Right renal cortex interstitium (tissue), 3 donors: ENCODE data around the gene TPGS1. TPM values are rescaled to one million over a fixed set of nuclear protein-coding genes. Genes with fewer than 3 reads are reported as not detected.
A peak's percentile ranks its signal among the peaks of the same experiment; 100 is the strongest.
"Not testable (repeated sequence)": the region's sequence is repeated elsewhere in the genome, so short reads cannot be mapped to it uniquely, and the experiment has no call there.

ENCODE experiments used
- DNase-seq, 3 donors: peaks; one replicate each; pipeline ENCODE4 v3.0.0-alpha.2; 2013; ENCODE audit warnings: low read depth in 3 of 3, low spot score in 2 of 3
- polyA plus RNA-seq, 3 donors: library from polyadenylated mRNA; unstranded; fragments of 120-200 nt; gene quantifications; one replicate each; pipeline ENCODE4 v1.2.1, GENCODE V29; 2013; ENCODE audit not compliant: insufficient read length in 3 of 3

The TPGS1 gene
- polyA plus RNA-seq, 3 donors, result 4.3 to 6.7 (median 5.8) TPM

DNA sequence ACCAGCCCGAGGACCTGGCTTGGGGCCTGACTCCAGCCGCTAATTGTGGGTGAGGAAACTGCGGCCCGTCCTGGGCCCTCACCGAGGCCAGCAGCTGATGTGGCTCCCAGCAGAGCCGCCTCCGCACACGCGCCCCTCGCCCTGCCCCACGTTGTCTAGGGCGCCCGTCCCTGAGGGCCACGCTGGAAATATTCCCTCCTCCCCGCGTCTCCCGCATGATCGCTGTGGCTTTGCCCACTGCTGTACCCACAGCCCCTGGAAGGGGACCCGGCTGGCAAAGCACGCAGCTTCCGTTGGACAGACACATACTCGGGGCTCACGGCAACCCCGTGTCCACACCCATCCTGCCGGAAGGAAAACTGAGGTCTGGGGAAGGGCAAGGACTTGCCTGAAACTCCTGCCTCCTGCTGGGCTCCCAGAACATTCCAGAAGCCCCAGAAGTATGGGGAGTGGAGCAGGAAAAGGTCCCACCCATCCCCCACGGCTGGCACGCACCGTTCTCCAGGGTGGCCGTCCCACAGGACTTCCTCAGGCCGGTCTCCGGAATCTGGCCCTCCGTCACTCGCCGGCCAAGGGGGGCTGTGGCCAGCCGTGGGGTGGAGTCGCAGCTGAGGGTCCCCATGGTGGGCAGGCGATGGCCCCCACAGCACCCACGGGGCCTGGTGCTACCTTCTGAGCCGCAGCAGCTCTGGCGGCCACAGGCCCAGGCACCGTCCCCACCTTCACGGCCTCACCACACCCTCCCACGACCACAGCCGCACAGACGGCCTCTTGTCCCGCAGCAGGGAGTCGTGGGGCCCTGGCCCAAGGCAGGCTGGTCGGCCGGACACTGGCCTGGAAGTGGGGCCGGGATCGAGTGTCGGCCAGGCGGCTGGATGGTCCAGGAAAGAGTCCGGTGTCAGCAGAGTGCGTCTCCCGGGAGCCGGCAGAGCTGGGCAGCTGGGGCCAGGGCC is 32.9 kb upstream of the TPGS1 start:
- DNase-seq, result no peak

DNA sequence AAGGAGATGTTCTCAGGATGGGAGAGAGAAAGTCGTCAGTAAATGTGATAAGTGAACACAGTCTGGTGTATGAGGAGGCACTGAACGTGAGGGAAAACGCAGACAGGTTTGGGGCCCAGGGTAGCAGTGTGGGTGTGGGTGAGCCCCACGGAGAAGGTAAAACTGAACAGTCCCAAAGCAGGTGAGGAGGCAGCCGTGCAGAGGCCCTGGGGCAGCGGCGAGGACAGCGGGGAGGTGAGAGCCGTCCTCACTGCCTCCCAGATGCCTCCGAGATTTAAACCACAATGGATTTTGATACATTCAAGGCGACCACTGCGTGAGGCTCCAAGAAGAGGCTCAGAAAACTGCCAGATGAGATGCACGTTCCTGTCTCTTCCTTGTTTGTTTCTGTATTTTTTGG is 31.9 kb upstream of the TPGS1 start:
- DNase-seq, result no peak

DNA sequence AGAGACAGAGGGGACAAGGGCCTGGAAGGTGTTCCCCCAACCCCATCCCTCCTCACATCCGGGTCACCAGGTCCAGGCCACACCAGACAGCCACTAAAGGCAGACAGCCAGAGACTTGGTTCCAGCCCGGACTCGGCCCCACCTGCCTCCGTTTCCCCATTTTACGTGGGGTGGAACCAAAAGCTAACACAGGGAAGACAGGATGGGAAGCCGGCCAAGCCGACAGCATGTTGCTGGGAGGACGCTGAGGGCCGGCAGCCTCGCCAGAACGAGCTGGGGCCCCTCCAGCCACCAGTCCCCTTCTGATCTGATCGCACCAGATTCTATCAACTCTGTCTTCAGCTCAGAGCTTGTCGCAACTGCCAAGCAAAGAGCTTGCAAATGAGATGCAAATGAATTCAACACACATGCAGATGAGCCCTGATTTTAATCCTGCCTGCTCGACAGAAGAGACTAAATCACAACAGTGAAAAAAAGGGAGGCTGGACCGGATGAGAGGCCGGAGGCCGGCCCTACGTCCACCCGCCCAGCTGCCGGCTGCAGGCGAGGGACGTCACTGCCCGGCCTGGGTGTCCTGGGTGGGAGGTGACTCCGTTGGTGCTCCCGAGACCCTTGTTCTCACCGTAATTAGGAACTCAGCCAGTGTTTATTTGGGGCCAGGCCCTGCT is 28.9 kb upstream of the TPGS1 start:
- DNase-seq, result no peak

- no peak for DNase-seq
Observed at GRCh38 chr19:478976-479375, 28.3 kb upstream of the TPGS1 start.

DNA sequence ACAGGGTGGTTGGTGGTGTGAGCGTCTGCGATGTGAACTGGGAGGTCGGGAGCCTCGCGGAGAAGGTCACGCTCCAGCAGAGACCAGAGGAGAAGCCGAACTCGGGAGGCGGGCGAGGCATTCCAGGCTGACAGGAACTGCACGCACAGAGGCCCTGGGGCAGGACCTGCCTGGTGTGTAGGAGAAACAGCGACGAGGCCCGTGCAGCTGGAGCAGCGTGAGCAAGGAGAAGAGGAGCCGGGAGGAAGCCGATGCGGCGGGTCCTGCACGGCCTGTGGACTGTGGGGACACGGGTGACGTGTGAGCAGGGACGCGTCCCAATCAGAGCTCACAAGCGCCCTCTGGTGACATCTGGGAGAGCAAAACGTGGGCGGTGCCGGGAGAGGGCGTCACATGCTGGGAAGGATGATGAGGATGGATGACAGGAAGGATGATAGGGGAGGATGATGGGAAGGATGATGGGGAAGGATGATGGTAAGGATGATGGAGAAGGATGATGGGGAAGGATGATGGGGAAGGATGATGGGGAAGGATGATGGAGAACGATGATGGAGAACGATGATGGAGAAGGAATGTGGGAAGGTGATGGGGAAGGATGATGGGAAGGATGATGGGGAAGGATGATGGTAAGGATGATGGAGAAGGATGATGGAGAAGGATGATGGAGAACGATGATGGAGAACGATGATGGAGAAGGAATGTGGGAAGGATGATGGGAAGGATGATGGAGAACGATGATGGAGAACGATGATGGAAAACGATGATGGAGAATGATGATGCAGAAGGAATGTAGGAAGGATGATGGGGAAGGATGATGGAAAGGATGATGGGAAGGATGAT is 27.1 kb upstream of the TPGS1 start:
- peak in 1 of 3 donors; percentile 50 for DNase-seq

GRCh38 chr19:481100-481499 is 26.2 kb upstream of the TPGS1 start:
- DNase-seq, result not testable (repeated sequence)

- DNase-seq, result no peak
Observed at GRCh38 chr19:482186-483041, 24.9 kb upstream of the TPGS1 start.

DNA sequence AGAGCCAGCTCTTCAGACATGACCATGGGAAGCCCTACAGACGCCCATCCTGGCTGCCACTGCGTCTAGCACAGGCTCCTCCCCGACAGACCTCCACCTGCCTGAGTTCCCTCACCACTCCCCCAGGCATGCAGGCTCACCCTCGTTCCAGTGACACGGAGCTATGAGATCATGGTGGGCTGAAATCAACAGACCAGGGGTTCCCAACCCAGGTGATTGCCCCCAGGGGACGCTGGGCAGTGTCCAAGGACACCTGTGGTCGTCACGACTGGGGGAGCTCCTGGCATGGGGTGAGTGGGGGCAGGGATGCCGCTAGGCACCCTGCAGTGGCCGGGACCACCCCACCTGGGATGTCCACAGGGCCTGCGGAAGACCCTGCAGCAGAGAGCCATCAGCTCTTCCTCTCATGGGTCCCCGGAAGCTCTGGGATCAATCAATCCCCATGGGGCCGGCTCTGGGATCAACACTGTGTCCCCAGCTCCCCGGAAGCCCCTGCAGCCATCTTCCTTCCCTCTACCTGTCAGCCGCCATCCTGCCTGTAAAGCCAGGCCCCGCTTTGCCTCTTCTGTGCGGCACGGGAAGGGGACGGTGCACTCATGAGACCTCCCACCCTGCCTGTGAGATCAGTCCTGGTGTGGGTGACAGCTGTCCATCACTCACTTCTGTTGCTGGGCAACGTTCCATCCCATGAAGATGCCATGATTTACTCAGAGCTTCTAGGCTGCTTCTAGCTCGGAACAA is 23.8 kb upstream of the TPGS1 start:
- DNase-seq, result no peak

DNA sequence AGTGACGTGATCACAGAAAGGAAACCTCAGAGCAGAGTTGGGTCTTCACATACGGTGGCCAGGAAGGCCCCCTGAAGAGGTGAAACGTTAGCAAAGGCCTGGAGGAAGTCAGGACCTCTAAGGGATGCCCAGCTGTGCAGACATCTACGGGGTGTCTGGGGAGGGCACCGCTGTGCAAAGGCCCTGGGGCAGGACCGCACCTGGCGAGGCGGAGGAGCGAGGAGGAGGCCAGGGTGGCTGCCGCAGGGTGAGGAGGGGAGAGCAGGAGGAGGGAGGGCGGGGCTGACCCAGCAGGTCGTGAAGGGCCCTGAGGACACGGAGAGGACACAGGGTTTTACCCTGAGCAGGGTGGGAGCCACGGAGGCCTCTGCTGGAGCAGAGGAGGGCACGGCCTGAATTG is 22.8 kb upstream of the TPGS1 start:
- DNase-seq, result no peak

- no peak for DNase-seq
Observed at GRCh38 chr19:485077-485476, 22.2 kb upstream of the TPGS1 start.

DNA sequence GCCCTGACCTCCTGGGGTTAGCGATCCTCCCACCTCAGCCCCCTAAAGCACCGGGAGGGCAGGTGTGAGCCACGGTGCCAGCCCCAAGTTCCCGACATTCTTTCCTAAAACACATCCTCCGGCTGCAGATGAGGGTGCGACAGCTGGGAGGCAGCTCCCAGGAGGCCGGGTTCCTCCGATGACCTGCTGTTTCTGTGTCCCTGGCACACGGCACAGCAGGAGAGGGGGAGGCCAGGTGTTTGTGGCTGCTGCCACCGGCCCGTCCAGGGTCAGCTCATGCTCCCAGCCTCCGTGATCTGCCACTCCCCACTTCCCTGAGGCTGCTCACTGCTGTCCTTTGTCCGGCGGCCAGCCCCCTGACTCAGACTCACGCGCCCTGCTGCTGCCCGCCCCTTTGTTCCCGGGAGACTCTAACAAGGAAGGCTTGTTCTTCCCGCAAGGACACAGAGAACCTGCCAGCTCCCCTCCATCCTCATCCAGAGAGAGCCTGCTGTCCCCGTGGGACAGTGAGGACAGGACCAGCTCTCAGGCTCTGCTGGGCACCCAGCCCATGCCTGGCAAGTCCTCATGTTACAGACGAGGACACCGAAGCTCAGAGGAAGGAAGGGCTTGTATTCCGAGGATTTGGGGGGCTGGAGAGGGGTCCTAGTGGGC is 21.6 kb upstream of the TPGS1 start:
- no peak for DNase-seq

GRCh38 chr19:488505-489417 is 18.5 kb upstream of the TPGS1 start:
- DNase-seq, result peak; percentile 62 to 91 (median 88)

GRCh38 chr19:489418-490196 is 17.7 kb upstream of the TPGS1 start:
- DNase-seq, result no peak

GRCh38 chr19:491146-491741 is 16.1 kb upstream of the TPGS1 start:
- DNase-seq, result no peak

GRCh38 chr19:492091-492531 is 15.2 kb upstream of the TPGS1 start:
- DNase-seq, result no peak

- DNase-seq, result no peak
Observed at GRCh38 chr19:493391-494170, 13.7 kb upstream of the TPGS1 start.
